GM23248 (cell line): ENCODE data around the gene KIF3A.

ENCODE experiments used
- EZH2 ChIP-seq: fragments of 200-600 bp; sonication (generic); IDR thresholded peaks from 2 replicates; pipeline ENCODE4 v1.6.1; 2018; ENCODE audit warnings: antibody characterized with exemption, mild to moderate bottlenecking; ENCODE audit not compliant: insufficient read depth, poor library complexity, severe bottlenecking
- EZH2phosphoT487 ChIP-seq: fragments of 200-600 bp; sonication (generic); IDR thresholded peaks from 2 replicates; pipeline ENCODE4 v1.6.1; 2018; ENCODE audit warnings: antibody characterized with exemption, moderate library complexity, mild to moderate bottlenecking, low read depth; ENCODE audit not compliant: insufficient read depth

DNA sequence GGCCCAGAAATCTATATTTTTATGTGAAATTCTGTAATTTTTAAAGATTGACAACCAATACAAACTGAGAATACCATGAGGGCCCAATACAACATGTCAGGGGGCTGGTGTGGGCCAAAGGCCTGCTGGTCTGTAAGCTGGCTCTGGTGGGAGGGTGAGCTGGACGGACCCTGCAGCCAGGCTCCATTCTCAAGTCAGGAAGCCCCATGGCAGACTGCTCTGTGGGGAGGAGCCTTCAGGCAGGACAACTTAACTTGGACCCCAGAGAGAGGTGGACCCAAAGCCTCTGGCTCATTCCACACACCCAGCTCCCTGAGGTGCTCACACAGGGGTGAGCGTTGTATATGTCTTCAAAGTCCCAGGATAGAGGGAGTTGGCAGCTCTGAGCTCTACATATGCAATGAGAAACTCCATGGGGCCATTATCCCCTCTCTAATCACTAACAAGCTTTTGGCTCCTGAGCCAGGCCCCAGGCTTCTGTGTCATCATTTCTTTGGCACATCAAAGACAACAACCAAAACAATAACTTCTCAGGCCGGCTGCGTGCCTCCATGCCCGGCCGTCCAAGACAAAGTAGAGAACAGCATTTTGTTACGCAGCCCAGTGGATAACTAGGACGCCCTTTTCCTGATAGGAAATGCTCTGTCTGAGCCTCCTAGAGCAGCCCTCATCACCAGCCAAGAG is 33.3 kb upstream of the KIF3A start:
- TF ChIP-seq EZH2 = no peak
- TF ChIP-seq EZH2phosphoT487 = no peak
